GM19468 (cell line): Measurements from ENCODE around the gene CSTB.

Experiments used
- ATAC-seq: cut with Tn5 transposase; IDR thresholded peaks from one replicate; pipeline ENCODE4 v1.9.1; 2021; ENCODE audit warnings: mild to moderate bottlenecking, moderate library complexity, moderate number of reproducible peaks; ENCODE audit not compliant: unreplicated experiment; ENCODE audit errors: extremely low read depth

CSTB gene

DNA sequence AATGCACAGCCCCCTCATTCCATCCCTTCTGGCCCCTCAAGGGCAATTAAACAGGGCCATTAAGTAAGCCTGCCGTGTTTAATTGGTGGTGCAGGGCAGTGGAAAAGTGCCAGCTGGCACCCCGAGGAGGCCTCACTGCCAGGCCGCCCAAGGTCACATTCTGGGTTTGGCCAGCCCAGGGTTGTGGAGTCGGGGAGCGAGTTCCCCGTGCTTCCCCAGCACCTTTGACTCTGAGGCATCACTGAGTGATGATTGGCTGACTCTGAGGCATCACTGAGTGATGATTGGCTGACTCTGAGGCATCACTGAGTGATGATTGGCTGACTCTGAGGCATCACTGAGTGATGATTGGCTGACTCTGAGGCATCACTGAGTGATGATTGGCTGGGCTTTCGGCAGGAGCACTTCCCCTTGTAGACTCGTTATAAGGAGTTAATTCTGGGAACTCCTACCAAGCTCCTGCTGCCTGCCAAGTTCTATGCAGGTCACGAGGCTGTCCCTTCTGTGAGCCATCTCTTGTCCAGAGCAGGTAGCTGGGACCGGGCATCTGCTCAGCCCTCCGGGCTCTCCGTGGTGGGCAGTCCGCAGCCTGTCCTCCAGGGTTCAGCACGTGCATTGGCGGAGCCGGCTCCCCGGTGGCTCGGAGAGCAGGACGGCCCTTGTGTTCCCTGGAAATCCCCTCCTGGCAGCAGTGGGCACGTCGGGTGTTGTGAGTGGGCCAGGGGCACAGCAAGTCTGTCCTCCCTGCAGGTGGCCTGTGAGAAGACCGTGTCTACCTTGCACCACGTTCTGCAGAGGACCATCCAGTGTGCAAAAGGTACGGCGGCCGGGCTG lies 20.9 kb downstream of the CSTB start:
- ATAC-seq: no peak

DNA sequence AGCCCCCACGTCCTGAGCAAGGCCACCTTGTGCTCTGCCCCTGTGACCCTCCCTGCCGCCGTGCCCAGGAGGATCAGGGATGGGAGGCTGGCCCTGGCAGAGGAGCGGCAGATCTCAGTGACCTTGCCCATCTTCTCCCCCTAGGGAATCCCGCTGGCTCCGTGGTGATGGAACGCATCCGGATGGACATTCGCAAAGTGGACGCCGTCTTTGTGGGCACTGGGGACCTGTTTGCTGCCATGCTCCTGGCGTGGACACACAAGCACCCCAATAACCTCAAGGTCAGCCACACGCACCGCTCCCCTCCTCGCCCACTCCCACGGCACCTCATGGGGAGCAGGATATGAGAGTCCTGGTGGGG lies 22.7 kb downstream of the CSTB start:
- no peak for ATAC-seq

DNA sequence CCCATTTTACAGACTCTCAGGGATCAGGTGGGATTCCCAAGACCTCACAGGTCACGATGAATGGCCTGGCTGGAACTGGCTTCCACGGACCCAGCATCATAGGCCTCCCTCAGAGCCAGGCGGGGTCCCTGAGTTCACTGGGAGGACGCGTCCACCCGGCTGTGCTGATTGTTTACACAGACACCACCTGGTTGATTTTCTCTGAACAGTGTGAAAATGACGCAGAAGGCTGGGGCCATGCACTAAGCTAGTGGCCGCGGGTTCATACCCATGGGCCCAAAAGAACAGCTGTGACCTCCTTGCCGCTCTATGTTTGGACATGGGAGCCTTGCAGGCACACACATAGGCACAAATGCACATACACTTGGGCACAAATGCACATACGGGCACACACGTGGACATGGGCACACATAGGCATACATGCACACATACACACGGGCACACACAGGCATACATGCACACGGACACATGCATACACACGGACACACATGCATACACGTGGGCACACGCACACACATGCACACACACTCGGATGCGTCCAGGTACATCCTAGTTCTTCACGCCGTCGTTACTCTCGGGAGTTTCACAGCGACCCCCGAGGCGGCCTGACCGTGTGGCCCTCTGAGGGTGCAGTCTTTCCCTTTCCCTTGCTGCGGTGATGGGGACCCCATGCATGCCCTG lies 23.2 kb downstream of the CSTB start:
- no peak for ATAC-seq

DNA sequence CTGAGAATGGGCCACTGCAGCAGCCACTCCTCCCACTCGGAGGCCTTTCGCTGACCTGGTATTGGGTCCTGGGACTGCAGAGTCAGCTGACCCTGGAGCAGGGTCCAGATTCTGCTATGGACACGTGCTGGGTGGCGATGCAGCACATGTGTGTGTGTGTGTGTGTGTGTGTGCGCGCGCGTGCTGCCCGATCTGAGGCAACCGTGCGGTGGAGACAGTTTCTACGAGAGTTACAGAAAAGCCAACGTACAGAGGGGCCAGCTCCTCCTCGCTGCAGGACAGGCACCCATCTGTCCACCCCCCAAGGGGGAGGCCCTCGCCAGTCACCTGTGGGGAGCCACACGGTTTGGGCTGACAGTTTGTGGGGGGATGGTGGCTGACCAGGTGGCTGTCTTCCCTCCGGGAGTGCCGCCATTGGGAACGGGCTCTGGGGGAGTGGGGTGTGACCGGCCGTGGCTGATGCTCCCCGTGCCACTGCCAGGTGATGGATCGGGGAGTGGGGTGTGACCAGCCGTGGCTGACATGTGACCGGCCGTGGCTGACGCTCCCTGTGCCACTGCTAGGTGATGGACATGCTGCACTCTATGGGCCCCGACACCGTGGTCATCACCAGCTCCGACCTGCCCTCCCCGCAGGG lies 24.0 kb downstream of the CSTB start:
- ATAC-seq: no peak

DNA sequence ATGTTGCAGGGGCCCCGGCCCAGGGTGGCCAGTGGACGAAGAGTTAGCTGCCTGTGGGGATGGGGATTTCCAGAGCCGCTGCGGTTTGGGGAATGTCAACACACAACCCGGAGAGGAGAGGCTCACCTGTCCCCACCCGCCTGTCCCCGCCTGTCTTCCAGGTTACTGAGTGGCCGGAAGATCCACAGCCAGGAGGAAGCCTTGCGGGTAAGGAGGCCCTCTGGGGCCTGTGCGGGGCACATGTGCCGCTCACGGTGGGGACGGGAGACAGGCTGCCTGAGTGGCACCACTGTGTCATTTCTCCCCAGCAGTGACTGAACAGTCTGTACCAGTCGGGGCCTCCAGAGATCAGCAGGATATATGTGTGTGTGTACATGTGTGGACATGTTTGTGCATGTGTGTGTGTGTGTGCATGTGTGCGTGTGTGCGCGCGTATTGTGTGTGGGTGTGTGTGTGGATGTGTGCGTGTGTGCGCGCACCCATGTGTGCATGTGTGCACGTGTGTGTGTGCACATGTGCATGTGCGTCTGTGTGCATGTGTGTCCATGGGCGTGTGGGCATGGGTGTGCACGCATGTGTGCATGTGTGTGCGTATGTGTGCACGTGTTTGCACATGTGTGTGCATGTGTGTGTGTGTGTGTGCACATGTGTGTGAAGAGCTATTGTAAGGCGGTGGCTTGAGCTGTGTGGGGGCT lies 25.6 kb downstream of the CSTB start:
- no peak for ATAC-seq

DNA sequence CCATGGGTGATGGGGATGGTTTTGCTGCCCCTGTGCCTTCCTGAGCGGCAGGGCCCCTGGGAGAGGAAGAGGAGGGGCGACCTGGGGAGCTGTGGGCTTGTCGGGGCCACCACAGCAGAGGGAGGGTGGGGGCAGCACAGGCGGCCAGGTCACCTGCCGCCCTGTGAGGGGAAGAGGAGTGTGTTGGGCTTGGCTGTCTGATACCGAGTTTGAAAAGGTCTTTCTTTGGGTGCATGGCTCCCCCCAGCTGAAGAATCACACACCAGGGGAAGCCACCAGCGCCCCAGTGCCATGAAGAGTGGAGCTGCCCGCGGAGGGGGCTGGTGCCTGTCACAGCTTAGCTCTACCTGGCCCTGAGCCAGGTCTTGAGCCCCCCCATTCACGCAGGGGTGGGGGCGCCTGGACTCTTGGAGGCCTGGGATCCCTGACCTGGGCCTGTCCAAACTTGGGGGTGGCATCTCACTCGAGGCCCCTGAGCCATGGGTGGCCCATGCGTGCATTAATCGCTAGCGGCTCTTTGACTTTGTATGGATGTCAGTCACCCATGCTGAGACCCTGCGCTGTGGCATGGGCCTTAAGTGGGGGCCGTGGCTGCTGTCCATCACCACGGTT lies 26.4 kb downstream of the CSTB start:
- no peak for ATAC-seq

DNA sequence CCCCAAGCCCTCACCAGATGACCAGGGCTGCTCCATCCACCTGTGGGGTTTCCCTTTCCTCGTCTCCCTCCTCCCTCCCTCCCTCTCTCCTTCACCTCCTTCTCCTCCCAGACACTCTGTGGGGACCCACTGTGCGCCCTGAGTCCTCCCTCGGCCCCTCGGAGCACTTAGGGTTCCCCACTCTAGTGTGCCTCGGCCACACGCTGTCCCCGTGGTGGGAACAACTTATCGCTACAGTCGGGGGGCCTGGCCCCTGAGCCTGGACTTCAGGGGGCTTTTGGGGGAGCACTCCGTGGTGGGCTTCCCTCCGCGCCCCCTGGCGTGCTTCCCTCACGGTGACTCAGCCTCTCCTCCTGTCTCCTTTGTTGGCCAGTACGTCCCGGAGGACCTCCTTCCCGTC lies 27.5 kb downstream of the CSTB start:
- ATAC-seq: no peak

DNA sequence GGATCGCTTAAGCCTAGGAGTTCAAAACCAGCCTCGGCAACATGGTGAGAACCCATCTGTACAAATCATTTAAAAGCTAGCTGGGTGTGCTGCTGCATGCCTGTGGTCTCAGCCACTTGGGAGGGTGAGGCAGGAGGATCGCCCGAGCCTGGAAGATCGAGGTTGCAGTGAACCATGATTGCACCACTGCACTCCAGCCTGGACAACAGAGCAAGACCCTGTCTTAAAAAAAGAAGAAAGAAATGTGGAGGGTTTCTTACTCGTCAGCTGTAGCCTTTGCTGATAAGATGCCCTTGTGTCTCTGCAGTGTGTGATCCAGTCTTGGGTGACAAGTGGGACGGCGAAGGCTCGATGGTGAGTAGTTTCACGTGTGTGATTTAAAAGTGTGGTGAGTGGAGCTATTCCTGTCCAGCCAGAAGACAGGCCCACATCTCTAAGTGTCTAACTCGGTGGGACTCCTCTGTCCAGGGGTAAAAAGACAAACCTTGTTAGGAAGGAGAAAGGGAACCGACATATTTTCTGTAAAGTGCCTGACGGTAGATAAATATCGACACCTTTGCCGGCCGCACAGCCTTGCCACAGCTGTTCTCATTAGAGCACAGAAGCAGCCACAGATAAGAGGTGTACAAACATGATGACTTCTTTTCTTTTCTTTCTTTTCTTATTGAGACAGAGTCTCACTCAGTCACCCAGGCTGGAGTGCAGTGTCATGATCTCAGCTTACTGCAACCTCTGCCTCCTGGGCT lies 30.2 kb downstream of the CSTB start:
- no peak for ATAC-seq

DNA sequence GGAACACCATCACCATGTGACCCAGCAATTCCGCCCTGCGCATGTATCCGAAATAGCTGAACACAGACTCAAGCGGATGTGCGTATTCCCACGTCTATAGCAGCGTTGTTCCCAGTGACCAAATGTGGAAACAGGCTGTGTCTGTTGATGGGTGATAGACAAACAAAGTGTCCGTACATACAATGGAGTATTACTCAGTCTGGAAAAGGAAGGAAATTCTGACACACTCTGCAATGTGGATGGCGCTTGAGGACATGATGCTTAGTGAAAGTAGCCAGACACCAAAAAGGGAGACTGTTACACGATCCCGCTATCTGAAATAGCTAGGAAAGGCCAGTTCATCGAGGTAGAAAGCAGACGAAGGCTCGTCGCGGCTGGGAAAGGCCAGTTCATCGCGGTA lies 31.4 kb downstream of the CSTB start:
- ATAC-seq: no peak

DNA sequence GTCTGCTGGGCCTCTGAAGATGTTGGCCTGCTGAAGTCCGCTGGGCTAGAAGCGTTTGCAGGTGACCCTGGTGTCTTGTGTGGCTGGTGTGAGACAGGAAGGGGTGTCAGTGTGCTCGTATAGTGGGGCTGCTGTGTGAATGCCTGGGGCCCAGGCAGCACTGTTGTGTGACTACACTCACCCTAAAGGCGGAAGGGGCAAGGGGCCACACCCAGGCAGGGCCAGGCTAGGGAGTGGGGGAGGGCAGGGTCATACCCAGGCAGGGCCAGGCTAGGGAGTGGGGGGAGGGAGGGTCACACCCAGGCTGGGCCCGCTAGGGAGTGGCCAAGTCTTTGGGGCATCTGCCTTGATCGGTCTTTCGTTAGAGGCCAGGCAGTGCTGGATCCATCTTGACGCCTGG lies 32.2 kb downstream of the CSTB start:
- no peak for ATAC-seq

DNA sequence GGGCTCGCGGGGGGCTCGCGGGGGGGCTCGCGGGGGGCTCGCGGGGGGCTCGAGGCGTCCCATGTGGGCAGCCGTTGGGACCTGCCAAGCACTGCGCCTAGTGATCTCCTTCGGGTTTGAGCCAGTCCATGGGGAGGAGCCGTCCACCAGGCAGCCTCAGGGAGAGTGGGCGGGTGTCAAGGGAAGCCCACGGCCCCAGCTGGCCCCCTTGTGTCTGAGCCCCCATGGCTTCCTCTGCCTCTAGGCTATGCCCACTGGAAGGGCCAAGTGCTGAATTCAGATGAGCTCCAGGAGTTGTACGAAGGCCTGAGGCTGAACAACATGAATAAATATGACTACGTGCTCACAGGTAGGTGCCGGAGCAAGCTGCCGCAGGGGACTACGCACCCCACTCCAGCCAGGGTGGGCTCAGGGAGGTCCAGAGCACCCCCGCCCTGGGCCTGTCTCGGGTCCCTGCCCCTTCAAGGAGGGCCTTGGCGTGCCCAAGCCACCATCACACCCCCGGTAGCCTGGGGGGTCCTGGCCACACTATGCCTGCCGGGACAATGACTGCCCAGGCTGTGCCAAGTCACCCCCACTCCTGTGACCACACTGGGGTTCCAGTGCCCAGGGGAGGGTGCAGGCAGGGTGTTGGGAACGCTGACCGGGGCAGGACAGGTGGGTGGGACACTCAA lies 34.5 kb downstream of the CSTB start:
- no peak for ATAC-seq

DNA sequence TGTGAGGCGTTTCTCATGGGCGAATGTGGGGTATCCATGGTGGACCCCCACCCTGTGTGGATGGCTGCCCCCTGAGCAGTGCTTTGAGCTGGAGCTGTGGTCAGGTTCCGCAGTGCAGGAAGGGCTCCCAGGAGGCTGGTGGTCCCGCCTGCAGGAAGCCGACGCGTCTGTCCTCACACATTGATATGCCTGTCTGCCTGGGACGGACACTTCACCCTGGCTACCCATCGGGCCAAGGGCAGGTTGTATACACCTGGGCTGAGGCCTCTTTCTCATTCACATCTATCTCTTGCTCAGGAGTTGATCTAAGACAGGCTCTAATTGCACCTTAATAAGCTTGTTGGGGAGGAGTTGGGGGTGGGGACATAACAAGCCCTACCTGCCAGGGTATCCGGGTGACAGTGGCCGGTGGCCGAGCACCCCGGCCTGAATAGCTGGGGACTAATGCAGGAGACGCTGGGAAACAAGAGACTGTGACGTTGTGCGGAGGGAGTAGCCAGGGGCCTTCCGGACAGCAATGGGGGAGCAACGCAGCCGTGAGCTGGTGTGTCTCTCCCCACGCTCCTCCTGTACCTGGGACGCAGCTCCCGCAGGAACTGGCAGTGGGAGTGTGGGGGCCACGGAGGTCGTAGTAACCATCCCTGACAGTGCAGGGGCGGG lies 35.5 kb downstream of the CSTB start:
- no peak for ATAC-seq

DNA sequence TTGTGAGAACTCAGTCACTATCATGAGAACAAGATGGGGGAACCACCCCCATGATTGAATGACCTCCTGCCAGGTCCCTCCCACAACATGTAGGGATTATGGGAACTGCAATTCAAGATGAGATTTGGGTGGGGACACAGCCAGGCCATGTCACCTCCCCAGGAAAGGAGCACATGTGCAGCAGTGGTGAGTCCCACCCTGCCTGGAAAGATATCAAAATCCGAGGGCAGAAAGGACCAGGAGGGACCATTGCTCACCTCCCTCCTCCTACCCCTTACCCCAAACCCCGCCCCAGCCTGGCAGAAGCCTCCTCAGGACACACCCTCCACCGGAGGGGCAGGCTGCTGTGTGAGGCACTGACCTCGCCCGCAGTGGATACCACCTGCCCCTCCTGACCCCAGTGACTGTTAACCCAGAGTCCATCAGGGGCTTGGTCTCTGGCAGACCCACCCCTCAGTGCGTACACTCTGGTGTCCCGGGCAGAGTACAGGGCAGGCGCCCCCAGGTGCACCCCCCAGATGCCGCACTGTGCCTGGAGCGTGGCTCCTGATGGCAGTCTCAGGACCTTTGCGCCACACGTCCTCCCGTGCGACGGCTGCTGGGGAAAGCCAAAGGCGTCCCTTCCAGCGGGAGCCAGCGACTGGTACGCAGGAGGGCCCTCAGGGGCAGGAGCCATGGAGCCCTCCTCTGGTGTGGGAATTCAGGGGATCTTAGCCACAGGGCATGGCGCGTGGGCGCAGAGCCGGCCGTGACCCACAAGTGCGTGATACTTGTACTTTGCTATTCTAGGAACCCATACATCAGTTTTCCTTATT lies 36.3 kb downstream of the CSTB start:
- no peak for ATAC-seq

DNA sequence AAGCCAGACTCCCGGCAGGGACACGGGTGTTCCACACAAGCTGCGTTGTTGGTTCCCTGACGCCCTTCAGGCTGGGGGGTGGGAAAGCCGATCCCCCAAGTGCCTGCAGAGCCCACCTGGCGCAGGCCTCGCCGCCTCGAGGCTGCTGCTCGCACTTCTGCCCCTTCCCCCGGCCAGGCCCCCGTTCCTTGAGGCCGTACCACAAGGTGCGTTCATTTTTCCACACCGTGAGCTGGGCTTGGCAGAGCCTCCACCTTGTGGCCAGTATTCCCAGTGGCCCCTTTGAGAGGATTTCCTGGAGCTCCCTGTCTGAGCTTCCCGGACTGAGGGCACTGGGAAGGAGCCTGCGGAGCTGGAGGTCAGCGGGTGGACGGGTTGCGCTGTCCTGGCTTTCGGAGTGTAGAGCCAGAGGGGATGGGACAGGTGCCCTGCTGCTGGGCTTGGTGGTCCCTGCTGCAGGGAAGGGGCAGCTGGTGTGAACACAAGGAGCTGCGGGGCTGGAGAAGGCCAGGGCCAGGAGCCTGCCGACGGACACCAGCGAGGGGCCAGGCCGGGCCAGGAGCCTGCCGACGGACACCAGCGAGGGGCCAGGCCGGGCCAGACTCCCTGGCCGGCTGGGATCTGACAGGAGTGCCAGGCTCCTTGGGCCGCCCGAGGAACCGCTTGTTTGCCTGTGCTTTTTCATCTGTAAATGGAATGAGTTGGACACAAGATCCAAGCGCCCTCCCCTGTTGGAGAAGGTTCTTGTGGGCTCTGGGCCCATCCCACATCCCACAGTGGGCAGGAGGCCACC lies 38.8 kb downstream of the CSTB start:
- no peak for ATAC-seq

DNA sequence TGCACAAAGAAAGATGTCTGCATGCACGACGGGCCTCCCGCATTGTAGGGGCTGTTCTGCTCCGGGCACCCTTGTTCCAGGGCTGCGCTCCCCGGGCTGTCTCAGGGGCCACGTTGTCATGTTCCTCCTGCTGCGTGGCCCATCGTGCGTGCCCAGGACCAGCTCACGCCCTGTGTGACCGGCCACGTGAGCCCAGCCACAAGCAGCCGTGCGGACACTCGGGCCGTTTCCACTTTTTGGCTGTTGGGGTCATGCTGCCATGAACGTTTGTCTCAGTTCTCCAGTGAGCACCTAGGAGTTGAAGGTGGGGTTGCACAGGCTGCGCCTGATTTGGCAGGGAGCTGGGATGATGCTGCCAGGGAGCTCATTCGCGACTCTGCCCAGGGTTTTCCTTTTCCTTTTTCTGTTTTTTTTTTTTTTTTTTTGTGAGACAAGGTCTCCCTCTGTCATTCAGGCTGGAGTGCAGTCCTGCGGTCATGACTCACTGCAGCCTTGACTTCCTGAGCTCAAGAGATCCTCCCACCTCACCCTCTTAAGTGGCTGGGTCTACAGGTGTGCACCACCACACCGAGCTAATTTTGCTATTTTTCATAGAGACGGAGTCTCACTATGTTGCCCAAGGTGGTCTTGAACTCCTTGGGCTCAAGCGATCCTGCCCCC lies 39.8 kb downstream of the CSTB start:
- no peak for ATAC-seq

DNA sequence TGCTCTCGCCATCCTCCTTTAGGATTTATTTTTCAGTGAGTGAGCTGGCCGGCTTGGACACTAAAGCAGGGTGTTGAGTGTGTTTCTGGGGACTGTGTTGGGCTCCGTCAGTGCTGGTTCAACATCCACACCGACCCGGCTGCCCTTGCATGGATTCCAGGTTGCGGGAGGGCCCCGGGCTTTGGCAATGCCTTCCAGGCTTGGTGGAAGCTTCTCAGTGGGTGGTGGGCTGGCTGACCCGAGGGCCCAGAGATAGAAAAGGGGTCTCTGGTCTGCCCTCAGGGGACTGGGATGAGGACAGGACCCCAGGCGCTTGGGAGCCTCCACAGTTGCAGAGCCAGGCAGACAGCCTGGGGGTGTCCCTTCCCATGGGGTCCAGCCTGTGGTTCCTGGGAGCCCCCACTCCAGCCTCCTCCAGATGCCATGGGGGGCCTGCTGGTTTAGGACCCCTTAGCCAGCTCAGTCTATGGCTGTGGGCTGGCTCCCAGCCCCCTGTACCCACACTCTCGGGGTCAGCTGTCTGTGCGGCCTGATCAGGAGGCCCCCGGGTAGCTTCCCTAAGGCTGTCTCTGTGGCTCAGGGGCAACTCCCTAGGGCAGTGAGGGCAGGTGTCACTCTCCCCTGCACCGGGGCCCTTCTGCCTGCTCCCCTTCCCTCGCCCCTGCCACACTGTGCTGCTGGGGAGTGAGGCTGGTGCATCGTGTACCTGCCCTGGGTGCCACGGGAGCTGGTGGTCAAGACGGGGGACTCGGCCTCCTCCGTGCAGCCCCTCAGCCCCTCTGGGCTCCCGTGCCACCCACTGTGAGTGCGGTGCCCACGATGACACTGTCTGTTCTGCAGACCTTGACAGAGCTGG lies 40.6 kb downstream of the CSTB start:
- no peak for ATAC-seq
